GM12872 (cell line): ENCODE results near the gene CYP2C8.

Source experiments
- CTCF ChIP-seq: IDR thresholded peaks from 3 replicates; pipeline ENCODE4 v1.5.1; 2011; ENCODE audit warnings: low read depth, mild to moderate bottlenecking, low read length, moderate library complexity; ENCODE audit not compliant: insufficient read depth

CYP2C8 gene

DNA sequence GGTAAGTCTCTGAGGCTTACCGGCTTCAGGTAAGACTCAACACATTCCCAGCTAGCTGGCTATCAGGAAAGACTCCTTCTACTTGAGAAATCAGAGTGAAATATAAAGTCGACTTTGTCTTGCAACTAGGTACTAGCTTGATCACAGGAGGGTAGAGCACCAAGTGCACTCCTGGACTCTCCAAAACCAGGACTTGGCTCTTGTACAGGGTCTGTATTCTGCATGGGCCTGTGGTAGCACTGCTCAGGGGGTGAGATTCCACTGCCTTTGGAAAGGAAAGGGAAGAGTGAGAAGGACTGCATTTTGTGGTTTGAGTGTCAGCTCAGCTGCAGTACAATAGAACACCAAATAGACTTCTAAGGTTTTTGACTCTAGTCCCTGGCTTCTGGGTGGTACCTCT, 19.4 kb downstream of the CYP2C8 start:
- no peak for TF ChIP-seq CTCF

GRCh38 chr10:95048206-95048605, 21.1 kb downstream of the CYP2C8 start:
- no peak for TF ChIP-seq CTCF

- TF ChIP-seq CTCF: no peak
Measured at GRCh38 chr10:95039281-95039680, 30.0 kb downstream of the CYP2C8 start.

- no peak for TF ChIP-seq CTCF
Measured at GRCh38 chr10:95035332-95036295, 33.7 kb downstream of the CYP2C8 start.

DNA sequence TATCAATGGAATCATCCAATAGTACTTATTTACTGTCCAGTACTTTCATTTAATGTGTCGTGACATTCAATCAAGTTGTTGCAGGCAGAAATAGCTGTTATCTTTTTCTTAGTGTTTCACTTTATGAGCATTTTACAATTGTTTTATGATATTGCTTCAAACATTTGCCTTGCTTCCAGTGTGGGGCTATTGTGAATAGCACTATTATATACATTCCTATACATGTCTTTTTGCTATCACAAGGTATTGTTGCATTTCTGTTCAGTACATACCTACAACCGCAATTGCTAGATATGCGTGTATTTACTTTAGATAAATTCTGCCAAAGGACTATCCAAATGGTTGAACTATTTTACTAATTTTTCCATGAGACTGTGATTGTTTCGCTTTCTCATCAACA, 34.9 kb downstream of the CYP2C8 start:
- TF ChIP-seq CTCF: no peak

DNA sequence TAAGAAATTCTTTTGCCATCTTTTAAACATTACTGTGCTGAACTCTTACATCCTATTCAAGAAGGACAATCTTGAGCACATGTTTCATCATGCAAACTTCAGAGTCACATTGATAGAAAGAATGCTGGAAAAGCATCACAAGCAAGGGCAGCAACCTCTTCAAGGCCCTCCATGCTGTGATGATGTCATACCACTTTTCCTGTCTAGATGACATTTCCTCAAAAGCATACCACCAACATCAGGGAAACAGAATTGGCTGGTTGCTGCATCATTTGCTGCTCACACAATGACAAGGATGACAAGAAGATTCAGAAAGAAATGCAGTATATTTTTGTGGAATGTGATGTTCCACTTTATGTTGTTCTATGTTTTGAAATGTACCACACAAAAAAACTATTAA, 37.6 kb downstream of the CYP2C8 start:
- TF ChIP-seq CTCF: no peak

GRCh38 chr10:95026461-95026860, 42.8 kb downstream of the CYP2C8 start:
- TF ChIP-seq CTCF: no peak
